Esophagus squamous epithelium (tissue), 4 donors: ENCODE data around the gene PLXNC1.

ENCODE experiments used
- POLR2A ChIP-seq, 4 donors: fragments of 450-650 bp; IDR thresholded peaks; one replicate each; pipeline ENCODE4 v1.6.1; 2017; ENCODE audit warnings: antibody characterized with exemption in 4 of 4, mild to moderate bottlenecking in 4 of 4, moderate library complexity in 3 of 4
- TF ChIP-seq, protein P1 (sequence below), 6 experiments: fragments of 450-650 bp in 4 of 6; fragments of 200-600 bp in 2 of 6; sonication (generic) in 2 of 6; IDR thresholded peaks; one replicate each; pipeline ENCODE4 v1.5.1; 2016 to 2019; ENCODE audit warnings: antibody characterized with exemption in 6 of 6, mild to moderate bottlenecking in 4 of 6, moderate library complexity in 4 of 6

DNA sequence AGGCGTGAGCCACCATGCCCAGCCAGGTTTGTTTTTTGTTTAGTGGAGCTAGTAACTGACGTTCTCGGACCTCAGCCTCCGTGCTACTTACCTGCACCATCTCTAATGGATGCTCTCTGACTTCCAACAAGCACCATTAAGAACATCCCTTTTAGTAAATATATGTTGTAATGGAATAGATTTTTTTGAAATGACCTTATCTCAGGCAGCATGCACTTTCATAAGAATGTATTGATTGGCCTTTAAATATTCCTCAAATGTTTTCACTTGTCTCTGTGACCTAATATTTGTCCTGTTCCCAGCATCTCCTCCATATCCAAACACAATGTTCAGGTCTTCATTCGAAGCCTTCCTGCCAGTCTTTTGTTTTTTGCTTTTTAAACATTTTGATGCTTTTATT lies 51.7 kb downstream of the PLXNC1 start:
- TF ChIP-seq, protein P1, sequence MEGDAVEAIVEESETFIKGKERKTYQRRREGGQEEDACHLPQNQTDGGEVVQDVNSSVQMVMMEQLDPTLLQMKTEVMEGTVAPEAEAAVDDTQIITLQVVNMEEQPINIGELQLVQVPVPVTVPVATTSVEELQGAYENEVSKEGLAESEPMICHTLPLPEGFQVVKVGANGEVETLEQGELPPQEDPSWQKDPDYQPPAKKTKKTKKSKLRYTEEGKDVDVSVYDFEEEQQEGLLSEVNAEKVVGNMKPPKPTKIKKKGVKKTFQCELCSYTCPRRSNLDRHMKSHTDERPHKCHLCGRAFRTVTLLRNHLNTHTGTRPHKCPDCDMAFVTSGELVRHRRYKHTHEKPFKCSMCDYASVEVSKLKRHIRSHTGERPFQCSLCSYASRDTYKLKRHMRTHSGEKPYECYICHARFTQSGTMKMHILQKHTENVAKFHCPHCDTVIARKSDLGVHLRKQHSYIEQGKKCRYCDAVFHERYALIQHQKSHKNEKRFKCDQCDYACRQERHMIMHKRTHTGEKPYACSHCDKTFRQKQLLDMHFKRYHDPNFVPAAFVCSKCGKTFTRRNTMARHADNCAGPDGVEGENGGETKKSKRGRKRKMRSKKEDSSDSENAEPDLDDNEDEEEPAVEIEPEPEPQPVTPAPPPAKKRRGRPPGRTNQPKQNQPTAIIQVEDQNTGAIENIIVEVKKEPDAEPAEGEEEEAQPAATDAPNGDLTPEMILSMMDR (IDR thresholded peaks at IDR 0.05): no peak
- no peak for TF ChIP-seq POLR2A (IDR thresholded peaks at IDR 0.05)
